ENCODE results near the gene IL20RB. TPM values are rescaled to one million over a fixed set of nuclear protein-coding genes. Genes with fewer than 3 reads are reported as not detected.
A peak's percentile ranks its signal among the peaks of the same experiment; 100 is the strongest.

IL20RB gene
- total and polyA plus RNA-seq, 2 of the 13 experiments (the other 11 are each of a cell fraction or from before 2014, with no cell fraction given) = 0.22 to 0.32 TPM

DNA sequence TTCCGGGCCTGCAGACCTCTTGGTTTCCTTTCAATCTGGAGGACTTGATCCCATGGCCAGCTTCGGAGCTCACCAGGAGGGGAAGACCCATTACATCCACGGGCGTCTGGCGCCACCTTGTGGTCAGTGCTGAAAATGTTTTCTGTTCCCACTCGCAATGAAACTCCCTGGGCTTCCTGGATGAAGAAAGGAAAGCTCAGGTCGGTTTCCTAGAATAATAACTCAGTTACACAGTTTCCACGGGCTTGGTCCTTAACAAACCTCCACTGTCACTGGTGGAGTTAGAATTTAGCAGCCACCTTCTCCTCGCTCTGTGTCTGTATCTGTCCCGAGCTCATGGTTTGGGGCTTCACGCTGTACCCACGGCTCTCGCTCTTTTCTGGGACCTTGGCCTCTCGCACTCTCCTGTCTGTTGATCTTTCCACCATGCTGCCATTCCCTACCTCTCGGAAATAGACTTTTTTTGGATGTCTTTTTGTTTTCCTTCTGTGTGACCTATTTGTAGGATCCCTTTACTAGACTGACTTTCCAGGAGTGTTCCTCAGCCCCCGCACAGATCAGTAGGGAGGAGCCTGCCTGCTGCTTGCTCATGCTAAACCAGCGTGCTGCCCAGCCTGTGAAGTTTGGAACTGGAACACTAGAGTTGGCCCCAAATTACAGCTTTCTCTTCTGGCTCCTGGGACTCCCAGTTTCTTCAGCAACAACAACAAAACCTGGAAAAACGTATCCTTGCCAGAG lies 56.3 kb downstream of the IL20RB start (continued):
- no peak for TF ChIP-seq RBFOX2 (IDR thresholded peaks at IDR 0.05; ENCODE audit: low read depth, low read length)
- no peak for TF ChIP-seq DR1 (CRISPR knock-in tag; IDR thresholded peaks at IDR 0.05)
- TF ChIP-seq ZNF644 (CRISPR knock-in tag; IDR thresholded peaks at IDR 0.05; ENCODE audit: low read depth) = peak; percentile 28; the same call in 1 of the 2 replicates
- no peak for TF ChIP-seq ZKSCAN8 (CRISPR knock-in tag; IDR thresholded peaks at IDR 0.05; ENCODE audit: borderline replicate concordance)
- TF ChIP-seq, protein P1, sequence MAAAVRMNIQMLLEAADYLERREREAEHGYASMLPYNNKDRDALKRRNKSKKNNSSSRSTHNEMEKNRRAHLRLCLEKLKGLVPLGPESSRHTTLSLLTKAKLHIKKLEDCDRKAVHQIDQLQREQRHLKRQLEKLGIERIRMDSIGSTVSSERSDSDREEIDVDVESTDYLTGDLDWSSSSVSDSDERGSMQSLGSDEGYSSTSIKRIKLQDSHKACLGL (CRISPR knock-in tag; IDR thresholded peaks at IDR 0.05) = 0 out of 2 replicates have a peak, but pooled peaks have one; percentile 36
- TF ChIP-seq KLF16 (CRISPR knock-in tag; IDR thresholded peaks at IDR 0.05) = peak in 1 of 2 experiments; percentile 33; a peak in 1 of 4 replicates
- no peak for TF ChIP-seq ZNF670 (CRISPR knock-in tag; IDR thresholded peaks at IDR 0.05; ENCODE audit: borderline replicate concordance)
- TF ChIP-seq, protein P2, sequence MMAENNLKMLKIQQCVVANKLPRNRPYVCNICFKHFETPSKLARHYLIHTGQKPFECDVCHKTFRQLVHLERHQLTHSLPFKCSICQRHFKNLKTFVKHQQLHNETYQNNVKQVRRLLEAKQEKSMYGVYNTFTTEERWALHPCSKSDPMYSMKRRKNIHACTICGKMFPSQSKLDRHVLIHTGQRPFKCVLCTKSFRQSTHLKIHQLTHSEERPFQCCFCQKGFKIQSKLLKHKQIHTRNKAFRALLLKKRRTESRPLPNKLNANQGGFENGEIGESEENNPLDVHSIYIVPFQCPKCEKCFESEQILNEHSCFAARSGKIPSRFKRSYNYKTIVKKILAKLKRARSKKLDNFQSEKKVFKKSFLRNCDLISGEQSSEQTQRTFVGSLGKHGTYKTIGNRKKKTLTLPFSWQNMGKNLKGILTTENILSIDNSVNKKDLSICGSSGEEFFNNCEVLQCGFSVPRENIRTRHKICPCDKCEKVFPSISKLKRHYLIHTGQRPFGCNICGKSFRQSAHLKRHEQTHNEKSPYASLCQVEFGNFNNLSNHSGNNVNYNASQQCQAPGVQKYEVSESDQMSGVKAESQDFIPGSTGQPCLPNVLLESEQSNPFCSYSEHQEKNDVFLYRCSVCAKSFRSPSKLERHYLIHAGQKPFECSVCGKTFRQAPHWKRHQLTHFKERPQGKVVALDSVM (CRISPR knock-in tag; IDR thresholded peaks at IDR 0.05) = no peak
- peak; percentile 47; the same call in 1 of the 2 replicates for TF ChIP-seq ZFX (CRISPR knock-in tag; IDR thresholded peaks at IDR 0.05; ENCODE audit: low read depth)
- no peak for TF ChIP-seq NCOA2 (CRISPR knock-in tag; IDR thresholded peaks at IDR 0.05)
- no peak for TF ChIP-seq ZFP36L2 (CRISPR knock-in tag; IDR thresholded peaks at IDR 0.05)
- TF ChIP-seq PHF5A (CRISPR knock-in tag; IDR thresholded peaks at IDR 0.05; ENCODE audit: low read depth, unreplicated experiment) = peak; percentile 13
- TF ChIP-seq, protein P3, sequence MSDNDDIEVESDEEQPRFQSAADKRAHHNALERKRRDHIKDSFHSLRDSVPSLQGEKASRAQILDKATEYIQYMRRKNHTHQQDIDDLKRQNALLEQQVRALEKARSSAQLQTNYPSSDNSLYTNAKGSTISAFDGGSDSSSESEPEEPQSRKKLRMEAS (IDR thresholded peaks at IDR 0.05) = peak; percentile 57
- TF ChIP-seq KDM5B (CRISPR knock-in tag; IDR thresholded peaks at IDR 0.05; ENCODE audit: borderline replicate concordance) = 0 out of 2 replicates have a peak, but pooled peaks have one; percentile 33
- peak; percentile 94 for TF ChIP-seq ZNF263 (CRISPR knock-in tag; IDR thresholded peaks at IDR 0.05)
- no peak for TF ChIP-seq ZNF354B (CRISPR knock-in tag; IDR thresholded peaks at IDR 0.05)
- TF ChIP-seq, protein P4, sequence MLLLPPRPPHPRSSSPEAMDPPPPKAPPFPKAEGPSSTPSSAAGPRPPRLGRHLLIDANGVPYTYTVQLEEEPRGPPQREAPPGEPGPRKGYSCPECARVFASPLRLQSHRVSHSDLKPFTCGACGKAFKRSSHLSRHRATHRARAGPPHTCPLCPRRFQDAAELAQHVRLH (CRISPR knock-in tag; IDR thresholded peaks at IDR 0.05; ENCODE audit: borderline replicate concordance, low read depth) = no peak
- TF ChIP-seq ZNF614 (CRISPR knock-in tag; IDR thresholded peaks at IDR 0.05; ENCODE audit: borderline replicate concordance) = peak; percentile 74; the same call in 1 of the 2 replicates
- TF ChIP-seq SRSF1 (optimal IDR thresholded peaks at IDR 0.05; ENCODE audit: low read depth, low read length) = no peak
- TF ChIP-seq ZNF543 (CRISPR knock-in tag; IDR thresholded peaks at IDR 0.05) = 0 out of 2 replicates have a peak, but pooled peaks have one; percentile 55
- no peak for TF ChIP-seq GZF1 (CRISPR knock-in tag; IDR thresholded peaks at IDR 0.05)
- peak; percentile 2; the same call in 1 of the 2 replicates for TF ChIP-seq FOSL2 (CRISPR knock-in tag; IDR thresholded peaks at IDR 0.05)
- TF ChIP-seq STAG1 (CRISPR knock-in tag; IDR thresholded peaks at IDR 0.05) = peak; percentile 98
- TF ChIP-seq MAFG (CRISPR knock-in tag; IDR thresholded peaks at IDR 0.05) = no peak
- TF ChIP-seq, protein P5, sequence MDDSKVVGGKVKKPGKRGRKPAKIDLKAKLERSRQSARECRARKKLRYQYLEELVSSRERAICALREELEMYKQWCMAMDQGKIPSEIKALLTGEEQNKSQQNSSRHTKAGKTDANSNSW (CRISPR knock-in tag; IDR thresholded peaks at IDR 0.05; ENCODE audit: borderline replicate concordance) = no peak
- TF ChIP-seq, protein P6, sequence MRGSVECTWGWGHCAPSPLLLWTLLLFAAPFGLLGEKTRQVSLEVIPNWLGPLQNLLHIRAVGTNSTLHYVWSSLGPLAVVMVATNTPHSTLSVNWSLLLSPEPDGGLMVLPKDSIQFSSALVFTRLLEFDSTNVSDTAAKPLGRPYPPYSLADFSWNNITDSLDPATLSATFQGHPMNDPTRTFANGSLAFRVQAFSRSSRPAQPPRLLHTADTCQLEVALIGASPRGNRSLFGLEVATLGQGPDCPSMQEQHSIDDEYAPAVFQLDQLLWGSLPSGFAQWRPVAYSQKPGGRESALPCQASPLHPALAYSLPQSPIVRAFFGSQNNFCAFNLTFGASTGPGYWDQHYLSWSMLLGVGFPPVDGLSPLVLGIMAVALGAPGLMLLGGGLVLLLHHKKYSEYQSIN (CRISPR knock-in tag; IDR thresholded peaks at IDR 0.05; ENCODE audit: borderline replicate concordance) = no peak
- peak; percentile 30; the same call in 1 of the 2 replicates for TF ChIP-seq TBX2 (CRISPR knock-in tag; IDR thresholded peaks at IDR 0.05; ENCODE audit: borderline replicate concordance)

All from HepG2 (cell line).